H1 (cell line): ENCODE data around the gene C11orf58. TPM values are rescaled to one million over a fixed set of nuclear protein-coding genes. Genes with fewer than 3 reads are reported as not detected.

Source experiments
- CTCF ChIA-PET: fragments of 300-600 bp; sonication (Branson Sonifier 250); formaldehyde crosslinking; loops from one replicate; lab custom pipeline; 2021; ENCODE audit not compliant: partially characterized antibody; lab: Charles Lee
- POLR2A ChIA-PET: fragments of 300-600 bp; sonication (Branson Sonifier 250); formaldehyde crosslinking; loops from one replicate; lab custom pipeline; 2021; ENCODE audit warnings: inconsistent platforms; ENCODE audit not compliant: partially characterized antibody; lab: Charles Lee
- DNase-seq, 2 experiments: peaks; one replicate each; pipeline versions ENCODE4 v3.0.0 to v3.0.0-alpha.2; 2010 to 2022; ENCODE audit warnings: low spot score in 2 of 2, low read depth in 1 of 2, mixed read lengths in 1 of 2
- FAIRE-seq: peaks from 2 replicates; lab custom pipeline; 2011; peaks lifted over from hg19 to GRCh38; lab: Jason Lieb, UNC
- H2AFZ ChIP-seq: 2 replicates; pipeline ENCODE4 v1.8.1; 2012; ENCODE audit warnings: low read length, inconsistent platforms
- H2AK5ac ChIP-seq: 2 replicates; pipeline ENCODE4 v1.6.1; 2013; ENCODE audit warnings: low read depth, low read length
- H2BK120ac ChIP-seq: replicated peaks from 2 replicates; pipeline ENCODE3; 2013; ENCODE audit warnings: low read depth, low read length, inconsistent platforms
- H2BK12ac ChIP-seq: 2 replicates; pipeline ENCODE4 v1.6.1; 2013; ENCODE audit warnings: low read depth, low read length
- H2BK15ac ChIP-seq: 2 replicates; pipeline ENCODE4 v1.6.1; 2013; ENCODE audit warnings: low read length
- H2BK20ac ChIP-seq: 2 replicates; pipeline ENCODE4 v1.6.1; 2013; ENCODE audit warnings: low read length
- H2BK5ac ChIP-seq: 2 replicates; pipeline ENCODE4 v1.6.1; 2013; ENCODE audit warnings: low read depth, low read length
- H3K14ac ChIP-seq: 2 replicates; pipeline ENCODE4 v1.6.1; 2013; ENCODE audit warnings: inconsistent platforms; ENCODE audit not compliant: insufficient read length
- H3K18ac ChIP-seq: 2 replicates; pipeline ENCODE4 v1.6.1; 2013; ENCODE audit warnings: low read length; ENCODE audit errors: extremely low read depth
- H3K23ac ChIP-seq: 2 replicates; pipeline ENCODE4 v1.6.1; 2013; ENCODE audit warnings: inconsistent platforms; ENCODE audit not compliant: insufficient read length
- H3K23me2 ChIP-seq: 2 replicates; pipeline ENCODE4 v1.6.1; 2013; ENCODE audit warnings: low read depth, low read length
- H3K27ac ChIP-seq: 2 replicates; pipeline ENCODE4 v1.6.1; 2011; ENCODE audit warnings: low read depth, low read length, inconsistent platforms
- H3K27me3 ChIP-seq, 4 experiments: replicated peaks in 1 of 4; 1 replicate in 1 of 4; 2 replicates in 3 of 4; pipeline versions ENCODE4 v1.6.1 to v1.8.1; 2011 to 2013; ENCODE audit warnings: low read length in 3 of 4, mild to moderate bottlenecking in 3 of 4, inconsistent platforms in 2 of 4, mixed read lengths in 2 of 4, moderate library complexity in 1 of 4; ENCODE audit not compliant: control insufficient read depth in 3 of 4, insufficient read depth in 3 of 4; ENCODE audit errors: extremely low read depth in 1 of 4
- H3K36me3 ChIP-seq, 4 experiments: 2 replicates each; pipeline versions ENCODE4 v1.6.1 to v1.8.1; 2011 to 2013; ENCODE audit warnings: mild to moderate bottlenecking in 4 of 4, low read length in 3 of 4, moderate library complexity in 2 of 4, control low read depth in 1 of 4, inconsistent platforms in 1 of 4; ENCODE audit not compliant: insufficient read depth in 4 of 4, control insufficient read depth in 2 of 4
- H3K4ac ChIP-seq: replicated peaks from 2 replicates; pipeline ENCODE3; 2013; ENCODE audit warnings: low read length, low read depth, mixed read lengths, inconsistent platforms; ENCODE audit not compliant: insufficient read length
- H3K4me1 ChIP-seq, 4 experiments: replicated peaks in 1 of 4; 1 replicate in 1 of 4; 2 replicates in 3 of 4; pipeline versions ENCODE4 v1.6.1 to v1.8.1; 2011 to 2013; ENCODE audit warnings: low read length in 3 of 4, inconsistent platforms in 2 of 4, mixed read lengths in 1 of 4; ENCODE audit not compliant: insufficient read depth in 4 of 4, control insufficient read depth in 3 of 4
- H3K4me2 ChIP-seq, 2 experiments: 2 replicates each; pipeline versions ENCODE4 v1.6.1 to v1.8.1; 2011 to 2013; ENCODE audit warnings: low read depth in 2 of 2, low read length in 2 of 2, control low read depth in 1 of 2, inconsistent platforms in 1 of 2, mild to moderate bottlenecking in 1 of 2; ENCODE audit not compliant: insufficient read depth in 1 of 2
- H3K4me3 ChIP-seq, 4 experiments: fragments of 200-600, 300-600 bp in 1 of 4; sonication (generic), shearing (Covaris generic), sonication (Bioruptor Twin) in 1 of 4; 2 replicates each; pipeline versions ENCODE4 v1.5.1 to v1.8.1; 2011 to 2016; ENCODE audit warnings: low read length in 4 of 4, low read depth in 3 of 4, control low read depth in 2 of 4, inconsistent platforms in 2 of 4, mild to moderate bottlenecking in 2 of 4, mixed read lengths in 1 of 4, moderate library complexity in 1 of 4; ENCODE audit not compliant: insufficient read depth in 2 of 4; ENCODE audit errors: extremely low read depth in 1 of 4
- H3K56ac ChIP-seq: replicated peaks from 2 replicates; pipeline ENCODE3; 2013; ENCODE audit warnings: low read depth, mild to moderate bottlenecking, mixed read lengths, low read length, inconsistent platforms; ENCODE audit not compliant: insufficient read length
- H3K79me1 ChIP-seq: 2 replicates; pipeline ENCODE4 v1.6.1; 2013; ENCODE audit warnings: low read depth, low read length, control low read depth
- H3K79me2 ChIP-seq, 2 experiments: 2 replicates each; pipeline versions ENCODE4 v1.6.1 to v1.8.1; 2012 to 2013; ENCODE audit warnings: low read length in 2 of 2, mild to moderate bottlenecking in 2 of 2, inconsistent platforms in 1 of 2; ENCODE audit not compliant: insufficient read depth in 2 of 2, control insufficient read depth in 1 of 2
- H3K9ac ChIP-seq, 4 experiments: replicated peaks in 1 of 4; 1 replicate in 1 of 4; 2 replicates in 3 of 4; pipeline versions ENCODE4 v1.6.1 to v1.8.1; 2011 to 2013; ENCODE audit warnings: low read depth in 3 of 4, low read length in 3 of 4, control low read depth in 2 of 4, mild to moderate bottlenecking in 2 of 4, moderate library complexity in 2 of 4, inconsistent platforms in 1 of 4; ENCODE audit errors: extremely low read depth in 1 of 4
- H3K9me3 ChIP-seq, 2 experiments: 2 replicates each; pipeline versions ENCODE4 v1.6.1 to v1.8.1; 2012 to 2013; ENCODE audit warnings: mild to moderate bottlenecking in 2 of 2, moderate library complexity in 2 of 2, control low read depth in 1 of 2, inconsistent platforms in 1 of 2, low read depth in 1 of 2, low read length in 1 of 2, mixed read lengths in 1 of 2; ENCODE audit not compliant: insufficient read depth in 2 of 2
- H4K20me1 ChIP-seq, 2 experiments: replicated peaks in 1 of 2; 2 replicates each; pipeline versions ENCODE3 to v1.8.1; 2011 to 2013; ENCODE audit warnings: inconsistent platforms in 2 of 2, low read length in 2 of 2, mild to moderate bottlenecking in 1 of 2; ENCODE audit not compliant: insufficient read depth in 2 of 2, control insufficient read depth in 1 of 2
- H4K5ac ChIP-seq: 2 replicates; pipeline ENCODE4 v1.6.1; 2013; ENCODE audit warnings: low read length, low read depth, mixed read lengths, inconsistent platforms; ENCODE audit not compliant: insufficient read length
- H4K8ac ChIP-seq: 2 replicates; pipeline ENCODE4 v1.8.0; 2013; ENCODE audit warnings: mild to moderate bottlenecking, moderate library complexity, low read length, inconsistent platforms; ENCODE audit not compliant: insufficient read depth; ENCODE audit errors: extremely low read depth
- H4K91ac ChIP-seq: replicated peaks from 2 replicates; pipeline ENCODE3; 2013; ENCODE audit warnings: low read length, mixed read lengths, inconsistent platforms; ENCODE audit not compliant: insufficient read length
- ATF2 ChIP-seq: IDR thresholded peaks from 2 replicates; pipeline ENCODE4 v1.6.1; 2012; ENCODE audit warnings: low read length, inconsistent platforms
- ATF3 ChIP-seq: IDR thresholded peaks from 2 replicates; pipeline ENCODE4 v1.6.1; 2011; ENCODE audit warnings: low read depth, mild to moderate bottlenecking, low read length; ENCODE audit not compliant: insufficient read depth
- BACH1 ChIP-seq: IDR thresholded peaks from 2 replicates; pipeline ENCODE4 v1.6.1; 2012; ENCODE audit warnings: low read length, improper control_type of control experiment
- EGR1 ChIP-seq: IDR thresholded peaks from 2 replicates; pipeline ENCODE4 v1.6.1; 2011; ENCODE audit warnings: low read depth, low read length, borderline replicate concordance
- GABPA ChIP-seq: IDR thresholded peaks from 2 replicates; pipeline ENCODE4 v1.6.1; 2011; ENCODE audit warnings: mild to moderate bottlenecking, low read length, moderate library complexity, borderline replicate concordance; ENCODE audit not compliant: insufficient read depth
- GTF2F1 ChIP-seq: IDR thresholded peaks from 2 replicates; pipeline ENCODE4 v1.6.1; 2012; ENCODE audit warnings: low read depth, low read length, improper control_type of control experiment, borderline replicate concordance
- KDM1A ChIP-seq: fragments of 200-600, 300-600 bp; sonication (generic); IDR thresholded peaks from 2 replicates; pipeline ENCODE4 v1.7.1; 2016; ENCODE audit warnings: mild to moderate bottlenecking, low read length, borderline replicate concordance
- RAD21 ChIP-seq, 2 experiments: IDR thresholded peaks in 1 of 2; conservative IDR thresholded peaks in 1 of 2; 2 replicates each; pipeline ENCODE4 v1.6.1; 2011; ENCODE audit warnings: low read depth in 2 of 2, low read length in 2 of 2, improper control_type of control experiment in 1 of 2, inconsistent platforms in 1 of 2, mild to moderate bottlenecking in 1 of 2, moderate library complexity in 1 of 2
- TBP ChIP-seq: IDR thresholded peaks from 2 replicates; pipeline ENCODE4 v1.6.1; 2011; ENCODE audit warnings: low read depth, low read length, improper control_type of control experiment
- USF2 ChIP-seq: IDR thresholded peaks from 2 replicates; pipeline ENCODE4 v1.6.1; 2011; ENCODE audit warnings: low read length, improper control_type of control experiment
- WGBS, 2 experiments: shearing (Covaris generic) in 1 of 2; methylation state at CpG; one replicate each; pipeline versions ENCODE4 v1.1.6 to v1.1.7; 2013 to 2015; ENCODE audit warnings: low lambda C conversion rate in 2 of 2, mixed read lengths in 2 of 2, inconsistent platforms in 1 of 2, low coverage in 1 of 2, missing lambda C conversion rate in 1 of 2; ENCODE audit not compliant: insufficient replicate concordance in 2 of 2, insufficient coverage in 1 of 2, insufficient read length in 1 of 2; ENCODE audit errors: extremely low coverage in 1 of 2, missing lambda C conversion rate in 1 of 2; 5-methylcytosine and 5-hydroxymethylcytosine counted together
- polyA plus RNA-seq, 7 experiments: library from polyadenylated mRNA; depleted of rRNA in 3 of 7; stranded (reverse) in 5 of 7; unstranded in 2 of 7; fragments of >200 nt in 5 of 7; fragments of 200-250 nt in 2 of 7; gene quantifications; 1 replicate in 5 of 7; 2 replicates in 1 of 7; 4 replicates in 1 of 7; pipeline versions ENCODE4 v1.2.1 to v1.2.3, GENCODE V29; 2011 to 2013; ENCODE audit warnings: missing spikeins in 2 of 7, mixed read lengths in 2 of 7
- total RNA-seq: library from RNA; stranded (reverse); fragmentation: NEBNext Ultra II Directional; extraction: Animal tissue kit (Norgen Biotek cat#: 25700); gene quantifications from 2 replicates; pipeline ENCODE4 v1.2.1, GENCODE V29; 2021

C11orf58 gene
- total and polyA plus RNA-seq, 2 of the 8 experiments (the other 6 are each of a cell fraction or from before 2014, with no cell fraction given): 70.7 to 181 TPM

GRCh38 chr11:16764888-16765287 is 26.4 kb downstream of the C11orf58 start:
- H2BK5ac ChIP-seq: no peak overlapping the region
- no peak overlapping the region for H2AK5ac ChIP-seq
- H2BK15ac ChIP-seq: no peak overlapping the region
- no peaks in the 10 kb centered on the region for H3K23me2 ChIP-seq
- no peak overlapping the region for H4K5ac ChIP-seq
- H3K4me2 ChIP-seq: no peak overlapping the region
- no peak overlapping the region for H2BK120ac ChIP-seq
- peaks cover 0 to 2% (median 0%) of the 10 kb centered on the region in 4 experiments; a peak in 1 of 7 replicates for H3K27me3 ChIP-seq
- H3K36me3 ChIP-seq: no peaks in the 10 kb centered on the region
- DNase-seq: no peak
- ChIA-PET POLR2A (interaction anchor here (1.1 kb wide), 1 partner anchor 26 kb away, joined by 4 read pairs; the partner anchor contains the start of gene C11orf58), CTCF (interaction anchor here (1.3 to 1.7 kb wide), 2 partner anchors 19 to 21 kb away, joined by 3 to 4 read pairs; no protein-coding TSS in a partner anchor)
- FAIRE-seq: no peak
- H3K4me3 ChIP-seq: no peak overlapping the region
- H3K27ac ChIP-seq: no peak overlapping the region
- no peak overlapping the region for H3K56ac ChIP-seq
- no peak overlapping the region for H4K91ac ChIP-seq
- no peak overlapping the region for H2BK12ac ChIP-seq
- no peak overlapping the region for H2BK20ac ChIP-seq
- 89% methylated on average over 8 of the region's 8 CpGs; no CpG with 5 or more reads in 1 of the 2 experiments for WGBS, 2 experiments
- H3K18ac ChIP-seq: no peak overlapping the region
- no peaks in the 10 kb centered on the region for H3K9me3 ChIP-seq
- H3K14ac ChIP-seq: no peak overlapping the region
- H3K4ac ChIP-seq: no peak overlapping the region
- no peaks in the 10 kb centered on the region for H3K4me1 ChIP-seq
- H3K23ac ChIP-seq: no peak overlapping the region
- H4K20me1 ChIP-seq: no peaks in the 10 kb centered on the region
- no peaks in the 10 kb centered on the region for H3K79me1 ChIP-seq
- no peak overlapping the region for H2AFZ ChIP-seq
- no peaks in the 10 kb centered on the region for H3K79me2 ChIP-seq
- no peak overlapping the region for H3K9ac ChIP-seq
- no peak overlapping the region for H4K8ac ChIP-seq
- TF ChIP-seq ATF2: no peak
- no peak for TF ChIP-seq ATF3
- TF ChIP-seq RAD21 (IDR thresholded peaks at IDR 0.05 in 1 of 2, conservative IDR thresholded peaks at IDR 0.05 in 1 of 2; ENCODE audit: low read depth in 2 of 2, low read length in 2 of 2): no peak
- no peak for TF ChIP-seq EGR1
- TF ChIP-seq USF2: no peak
- no peak for TF ChIP-seq GABPA
- TF ChIP-seq KDM1A: no peak
- TF ChIP-seq TBP: no peak
- TF ChIP-seq GTF2F1: no peak
- TF ChIP-seq BACH1: no peak
